ENCODE results near the gene CAMTA1. TPM values are rescaled to one million over a fixed set of nuclear protein-coding genes. Genes with fewer than 3 reads are reported as not detected.

Gene CAMTA1
- total and polyA plus RNA-seq, 9 of the 15 experiments (the other 6 are each of a cell fraction or from before 2014, with no cell fraction given) = 43.9 to 161 (median 65.9) TPM

GRCh38 chr1:7650801-7651200, 865.5 kb downstream of the CAMTA1 start (continued):
- TF ChIP-seq ZBTB2 (IDR thresholded peaks at IDR 0.05) (no peak), FOXJ2 (tag; IDR thresholded peaks at IDR 0.05) (peak; percentile 64; the same call in 1 of the 2 replicates), RBM39 (optimal IDR thresholded peaks at IDR 0.05; ENCODE audit: low read depth, low read length) (no peak), NKRF (IDR thresholded peaks at IDR 0.05; ENCODE audit: borderline replicate concordance) (no peak)

- intact Hi-C loops (cut with micrococcal nuclease) = no loop called here
- H2AFZ ChIP-seq (ENCODE audit: low read depth, low read length) = no peak overlapping the region
- POLR2A ChIA-PET = no interaction called here
- H3K9me3 ChIP-seq (replicated peaks; ENCODE audit: control insufficient read depth, insufficient read depth, low read depth, low read length) = no peaks in the 10 kb centered on the region
- in situ Hi-C loops (cut with MboI) = loop anchor here (25.0 kb wide), 1 partner anchor 661 kb away; the partner anchor contains the start of gene SLC45A1
- ATAC-seq (no peak), FAIRE-seq (no peak), DNase-seq (ENCODE audit: extremely low read depth in 1 of 4, low spot score in 3 of 4) (no peak)
- H3K4me2 ChIP-seq (ENCODE audit: insufficient read depth, low read length) = no peak overlapping the region
- H3K9ac ChIP-seq (ENCODE audit: insufficient read depth in 1 of 2, low read depth in 2 of 2, low read length in 2 of 2) = no peak overlapping the region
- no peaks in the 10 kb centered on the region for H3K4me1 ChIP-seq (replicated peaks in 1 of 2; ENCODE audit: control insufficient read depth in 2 of 2, insufficient read depth in 2 of 2, low read length in 2 of 2)
- peaks cover 5% of the 10 kb centered on the region for H3K9me1 ChIP-seq (ENCODE audit: control insufficient read depth, insufficient read depth, low read length)
- H3K79me2 ChIP-seq (ENCODE audit: control insufficient read depth, insufficient read depth, low read length) = no peaks in the 10 kb centered on the region
- BruUV-seq (replicated peaks) = no TSS peak
- H3K27me3 ChIP-seq (ENCODE audit: control insufficient read depth in 2 of 2, insufficient read depth in 2 of 2, low read length in 2 of 2) = peaks cover 14 to 38% of the 10 kb centered on the region in 2 experiments; a peak in 3 of 5 replicates
- H3K27ac ChIP-seq (ENCODE audit: extremely low read depth, low read depth, low read length) = no peak overlapping the region
- WGBS (ENCODE audit: insufficient coverage, low coverage, missing lambda C conversion rate) = under 1% methylated on average over 8 of the region's 8 CpGs
- H4K20me1 ChIP-seq (replicated peaks; ENCODE audit: control insufficient read depth, insufficient read depth, low read length) = peaks cover 4% of the 10 kb centered on the region; the same call in 1 of the 2 replicates
- CTCF ChIA-PET (ENCODE audit: low intra/inter-chr PET ratio) = no interaction called here
- TF ChIP-seq PCBP2 (IDR thresholded peaks at IDR 0.05; ENCODE audit: low read depth, low read length, poor library complexity, severe bottlenecking) (no peak), RFX1 (IDR thresholded peaks at IDR 0.05) (peak; percentile 25; the same call in 1 of the 2 replicates)
- no peak overlapping the region for H3K4me3 ChIP-seq
- no peaks in the 10 kb centered on the region for H3K36me3 ChIP-seq (ENCODE audit: control insufficient read depth, insufficient read depth, low read length)
These were observed 865.9 kb downstream of the CAMTA1 start for GRCh38 chr1:7651203-7651602.
